Stimulated activated CD8-positive, alpha-beta memory T cell treated with anti-CD3 and anti-CD28 coated beads, Interleukin-7, amount 100 ng/mL, for 24 hours (primary cell): ENCODE measurements around the gene KRTAP10-6.
"Not testable (repeated sequence)": the region's sequence is repeated elsewhere in the genome, so short reads cannot be mapped to it uniquely, and the experiment has no call there.

Experiments
- DNase-seq: peaks from one replicate; pipeline ENCODE4 v3.0.0-alpha.2; 2020; ENCODE audit warnings: low read depth

KRTAP10-6 gene

GRCh38 chr21:44599264-44600029 lies 7.1 kb upstream of the KRTAP10-6 start:
- no peak for DNase-seq

GRCh38 chr21:44598061-44598460 lies 5.8 kb upstream of the KRTAP10-6 start:
- DNase-seq = no peak

GRCh38 chr21:44596068-44596725 lies 3.9 kb upstream of the KRTAP10-6 start:
- DNase-seq = no peak

- no peak for DNase-seq
Measured at GRCh38 chr21:44595524-44595923, 3.2 kb upstream of the KRTAP10-6 start.

GRCh38 chr21:44594406-44594916 lies 2.2 kb upstream of the KRTAP10-6 start:
- DNase-seq = no peak

- DNase-seq = no peak
Measured at GRCh38 chr21:44593598-44594405, 1.5 kb upstream of the KRTAP10-6 start.

GRCh38 chr21:44591801-44592130 lies 539 bp downstream of the KRTAP10-6 start:
- not testable (repeated sequence) for DNase-seq

- DNase-seq = not testable (repeated sequence)
Measured at GRCh38 chr21:44590897-44591800, 1.2 kb downstream of the KRTAP10-6 start.

- no peak for DNase-seq
Measured at GRCh38 chr21:44590311-44590721, 2.0 kb downstream of the KRTAP10-6 start.

GRCh38 chr21:44589586-44590305 lies 2.6 kb downstream of the KRTAP10-6 start:
- no peak for DNase-seq

GRCh38 chr21:44589094-44589493 lies 3.2 kb downstream of the KRTAP10-6 start:
- no peak for DNase-seq

- no peak for DNase-seq
Measured at GRCh38 chr21:44585892-44586291, 6.4 kb downstream of the KRTAP10-6 start.

GRCh38 chr21:44583800-44584147 lies 8.5 kb downstream of the KRTAP10-6 start:
- DNase-seq = no peak

GRCh38 chr21:44583089-44583799 lies 9.1 kb downstream of the KRTAP10-6 start:
- DNase-seq = no peak

- no peak for DNase-seq
Measured at GRCh38 chr21:44582055-44582454, 10.2 kb downstream of the KRTAP10-6 start.

GRCh38 chr21:44581158-44581557 lies 11.1 kb downstream of the KRTAP10-6 start:
- no peak for DNase-seq

GRCh38 chr21:44580231-44580821 lies 12.0 kb downstream of the KRTAP10-6 start, which contains the start of gene KRTAP10-5:
KRTAP10-5 (minus strand) TSS chr21:44580604; CDS start chr21:44580578, 26 bp downstream.
- DNase-seq = not testable (repeated sequence)

- no peak for DNase-seq
Measured at GRCh38 chr21:44579833-44580144, 12.5 kb downstream of the KRTAP10-6 start.

- DNase-seq = no peak
Measured at GRCh38 chr21:44579056-44579832, 13.1 kb downstream of the KRTAP10-6 start.
